Endothelial cell of umbilical vein (primary cell): ENCODE results near the gene HAT1. TPM values are rescaled to one million over a fixed set of nuclear protein-coding genes. Genes with fewer than 3 reads are reported as not detected.

Experiments used
- BruUV-seq: library from RNA; stranded (reverse); fragments of 400-500 nt; replicated peaks from 2 replicates; lab custom pipeline; 2021; lab: Mats Ljungman, UMichigan
- CTCF ChIA-PET: fragments of 300-600, 350-600 bp; sonication (Branson Sonifier 250); formaldehyde crosslinking; loops from one replicate; lab custom pipeline; 2021; ENCODE audit warnings: antibody characterized with exemption, inconsistent platforms; lab: Charles Lee
- POLR2A ChIA-PET: fragments of 300-600, 350-600 bp; sonication (Branson Sonifier 250); formaldehyde crosslinking; loops from one replicate; lab custom pipeline; 2021; ENCODE audit warnings: antibody characterized with exemption, inconsistent platforms; lab: Charles Lee
- DNase-seq: peaks from one replicate; pipeline ENCODE4 v3.0.0-alpha.2; 2011; ENCODE audit warnings: low read depth, low spot score
- FAIRE-seq: peaks from 2 replicates; lab custom pipeline; 2011; peaks lifted over from hg19 to GRCh38; lab: Jason Lieb, UNC
- H2AFZ ChIP-seq: 2 replicates; pipeline ENCODE4 v1.6.0; 2012; ENCODE audit warnings: low read depth, low read length, control low read depth, inconsistent platforms
- H3K27ac ChIP-seq: 2 replicates; pipeline ENCODE4 v1.5.1; 2011; ENCODE audit warnings: low read depth, mild to moderate bottlenecking, control low read depth, low read length, moderate library complexity; ENCODE audit not compliant: insufficient read depth
- H3K27me3 ChIP-seq, 2 experiments: 2 replicates each; pipeline versions ENCODE4 v1.6.0 to v1.6.1; 2011; ENCODE audit warnings: low read length in 2 of 2, mixed read lengths in 1 of 2; ENCODE audit not compliant: control insufficient read depth in 2 of 2, insufficient read depth in 2 of 2
- H3K36me3 ChIP-seq, 2 experiments: 2 replicates in 1 of 2; 3 replicates in 1 of 2; pipeline ENCODE4 v1.5.1; 2011; ENCODE audit warnings: low read length in 2 of 2, mild to moderate bottlenecking in 1 of 2, moderate library complexity in 1 of 2; ENCODE audit not compliant: control insufficient read depth in 2 of 2, insufficient read depth in 2 of 2; ENCODE audit errors: extremely low read depth in 1 of 2
- H3K4me1 ChIP-seq: 3 replicates; pipeline ENCODE4 v1.5.1; 2011; ENCODE audit warnings: mild to moderate bottlenecking, low read length; ENCODE audit not compliant: control insufficient read depth, insufficient read depth; ENCODE audit errors: extremely low read depth
- H3K4me2 ChIP-seq: 2 replicates; pipeline ENCODE4 v1.6.1; 2011; ENCODE audit warnings: low read length, control low read depth, mixed read lengths; ENCODE audit not compliant: insufficient read depth
- H3K4me3 ChIP-seq, 3 experiments: fragments of 200-600 bp in 1 of 3; sonication (generic), shearing (Covaris generic) in 1 of 3; replicated peaks in 1 of 3; 2 replicates each; pipeline ENCODE4 v1.5.1; 2011 to 2016; ENCODE audit warnings: control low read depth in 3 of 3, low read length in 3 of 3, mild to moderate bottlenecking in 2 of 3, inconsistent platforms in 1 of 3, low read depth in 1 of 3, moderate library complexity in 1 of 3; ENCODE audit not compliant: insufficient read depth in 1 of 3
- H3K79me2 ChIP-seq: 2 replicates; pipeline ENCODE4 v1.6.0; 2012; ENCODE audit warnings: low read length, inconsistent platforms; ENCODE audit not compliant: control insufficient read depth, insufficient read depth
- H3K9ac ChIP-seq: replicated peaks from 2 replicates; pipeline ENCODE3; 2011; ENCODE audit warnings: low read length, control low read depth; ENCODE audit not compliant: insufficient read depth; ENCODE audit errors: extremely low read depth
- H3K9me1 ChIP-seq: replicated peaks from 3 replicates; pipeline ENCODE4 v1.6.0; 2011; ENCODE audit warnings: mild to moderate bottlenecking, low read length; ENCODE audit not compliant: control insufficient read depth, insufficient read depth; ENCODE audit errors: extremely low read depth
- H3K9me3 ChIP-seq: replicated peaks from 2 replicates; pipeline ENCODE4 v1.5.1; 2012; ENCODE audit warnings: low read length, inconsistent platforms; ENCODE audit not compliant: control insufficient read depth, insufficient read depth
- H4K20me1 ChIP-seq: replicated peaks from 2 replicates; pipeline ENCODE3; 2011; ENCODE audit warnings: mild to moderate bottlenecking, low read length; ENCODE audit not compliant: control insufficient read depth, insufficient read depth; ENCODE audit errors: extremely low read depth
- EZH2 ChIP-seq: IDR thresholded peaks from 2 replicates; pipeline ENCODE4 v1.6.1; 2012; ENCODE audit warnings: borderline replicate concordance, low read depth, mild to moderate bottlenecking, moderate library complexity, low read length, inconsistent platforms; ENCODE audit not compliant: severe bottlenecking
- FOS ChIP-seq: IDR thresholded peaks from 2 replicates; pipeline ENCODE4 v1.6.1; 2011; ENCODE audit warnings: mild to moderate bottlenecking, low read length, moderate library complexity, borderline replicate concordance; ENCODE audit not compliant: insufficient read depth
- GATA2 ChIP-seq: IDR thresholded peaks from 2 replicates; pipeline ENCODE4 v1.7.0; 2011; ENCODE audit warnings: low read depth, mild to moderate bottlenecking, moderate library complexity, mixed read lengths, low read length; ENCODE audit not compliant: insufficient read length, insufficient read depth
- JUN ChIP-seq: IDR thresholded peaks from 2 replicates; pipeline ENCODE4 v1.6.1; 2011; ENCODE audit warnings: borderline replicate concordance, low read depth; ENCODE audit not compliant: insufficient read length, insufficient read depth
- MYC ChIP-seq: IDR thresholded peaks from one replicate; pipeline ENCODE4 v1.6.1; 2011; ENCODE audit warnings: mild to moderate bottlenecking, low read depth, low read length
- POLR2A ChIP-seq: IDR thresholded peaks from 2 replicates; pipeline ENCODE4 v1.6.1; 2012; ENCODE audit warnings: low read depth, mild to moderate bottlenecking, control low read depth, low read length
- POLR2AphosphoS5 ChIP-seq: IDR thresholded peaks from 2 replicates; pipeline ENCODE4 v1.6.1; 2012; ENCODE audit warnings: low read depth, mild to moderate bottlenecking, control low read depth, low read length, moderate library complexity; ENCODE audit not compliant: insufficient read depth
- dilution Hi-C: fragments of 300-500 bp; cut with MboI; formaldehyde crosslinking; loops from one replicate; pipeline ENCODE4 v1.15.0; 2019; ENCODE audit warnings: low sequenced_read_pairs; ENCODE audit not compliant: extremely low pct_ligation_motif_present
- intact Hi-C: fragments of 100-400 bp; cut with micrococcal nuclease; formaldehyde crosslinking; loops from one replicate; pipeline ENCODE4 v1.10.0; 2022
- polyA plus RNA-seq, 4 experiments: library from polyadenylated mRNA; depleted of rRNA in 3 of 4; stranded (reverse) in 3 of 4; unstranded in 1 of 4; fragments of >200 nt; gene quantifications; 2 replicates each; pipeline versions ENCODE4 v1.2.1 to v1.2.3, GENCODE V29; 2011 to 2012; ENCODE audit warnings: missing spikeins in 1 of 4
- total RNA-seq: library from RNA; stranded (reverse); gene quantifications from 2 replicates; pipeline ENCODE4 v1.2.3, GENCODE V29; 2021
- TF ChIP-seq, protein P1 (sequence below): IDR thresholded peaks from 2 replicates; pipeline ENCODE4 v1.6.1; 2011; ENCODE audit not compliant: insufficient read depth, insufficient read length
- TF ChIP-seq, protein P2 (sequence below), 2 donors: IDR thresholded peaks; 1 replicate in 1 of 2; 2 replicates in 1 of 2; pipeline ENCODE4 v1.5.1; 2011; ENCODE audit warnings: low read length in 2 of 2, mild to moderate bottlenecking in 2 of 2, moderate library complexity in 2 of 2, control low read depth in 1 of 2, inconsistent platforms in 1 of 2, low read depth in 1 of 2; ENCODE audit not compliant: insufficient read depth in 1 of 2; ENCODE audit errors: extremely low read depth in 1 of 2

HAT1 gene
- total and polyA plus RNA-seq, 2 donors (not counting 3 experiments of a cell fraction or from before 2014, with no cell fraction given) = 27.4 to 50.3 TPM

DNA sequence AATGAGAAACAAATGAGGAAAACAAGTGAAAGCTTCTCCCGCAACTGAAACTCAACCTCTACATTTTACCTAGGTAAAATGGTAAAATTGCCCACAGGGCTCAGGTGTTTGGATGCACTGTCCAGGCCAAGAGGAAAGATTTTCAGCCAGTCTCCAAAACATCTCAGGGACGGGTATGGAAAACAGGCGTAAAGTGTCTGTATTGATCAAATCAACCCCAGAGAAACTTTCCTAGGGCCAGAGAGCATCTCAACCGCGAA, 361 bp upstream of the HAT1 start:
- BruUV-seq = TSS peak; percentile 81
- Histone ChIP-seq H3K27ac (peak overlapping the region; percentile 46), H3K4me1 (peaks cover 13% of the 10 kb centered on the region), H3K4me3 (peak overlapping the region in 2 of 3 experiments; percentile 20 to 55), H3K9me3 (no peaks in the 10 kb centered on the region), H2AFZ (peak overlapping the region; percentile 93), H4K20me1 (no peaks in the 10 kb centered on the region), H3K27me3 (no peaks in the 10 kb centered on the region), H3K4me2 (peak overlapping the region; percentile 77), H3K36me3 (no peaks in the 10 kb centered on the region), H3K9me1 (no peaks in the 10 kb centered on the region), H3K79me2 (peaks cover 20% of the 10 kb centered on the region), H3K9ac (peak overlapping the region; percentile 72)
- ChIA-PET POLR2A (no interaction called here), CTCF (interaction anchor here (0.9 to 2.0 kb wide), 7 partner anchors 27 to 192 kb away, joined by 3 to 6 read pairs (median 5); partner anchors contain the start of gene SLC25A12)
- intact Hi-C loops (loop anchor here (1.0 to 5.0 kb wide), 7 partner anchors 28 to 235 kb away; partner anchors contain the start of genes DLX1, DYNC1I2, METAP1D and SLC25A12), dilution Hi-C loops (no loop called here)
- TF ChIP-seq MYC (no peak), EZH2 (no peak), POLR2A (no peak), JUN (no peak), GATA2 (no peak), FOS (no peak), POLR2AphosphoS5 (no peak)
- TF ChIP-seq, protein P1, sequence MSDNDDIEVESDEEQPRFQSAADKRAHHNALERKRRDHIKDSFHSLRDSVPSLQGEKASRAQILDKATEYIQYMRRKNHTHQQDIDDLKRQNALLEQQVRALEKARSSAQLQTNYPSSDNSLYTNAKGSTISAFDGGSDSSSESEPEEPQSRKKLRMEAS = no peak
- TF ChIP-seq, protein P2, sequence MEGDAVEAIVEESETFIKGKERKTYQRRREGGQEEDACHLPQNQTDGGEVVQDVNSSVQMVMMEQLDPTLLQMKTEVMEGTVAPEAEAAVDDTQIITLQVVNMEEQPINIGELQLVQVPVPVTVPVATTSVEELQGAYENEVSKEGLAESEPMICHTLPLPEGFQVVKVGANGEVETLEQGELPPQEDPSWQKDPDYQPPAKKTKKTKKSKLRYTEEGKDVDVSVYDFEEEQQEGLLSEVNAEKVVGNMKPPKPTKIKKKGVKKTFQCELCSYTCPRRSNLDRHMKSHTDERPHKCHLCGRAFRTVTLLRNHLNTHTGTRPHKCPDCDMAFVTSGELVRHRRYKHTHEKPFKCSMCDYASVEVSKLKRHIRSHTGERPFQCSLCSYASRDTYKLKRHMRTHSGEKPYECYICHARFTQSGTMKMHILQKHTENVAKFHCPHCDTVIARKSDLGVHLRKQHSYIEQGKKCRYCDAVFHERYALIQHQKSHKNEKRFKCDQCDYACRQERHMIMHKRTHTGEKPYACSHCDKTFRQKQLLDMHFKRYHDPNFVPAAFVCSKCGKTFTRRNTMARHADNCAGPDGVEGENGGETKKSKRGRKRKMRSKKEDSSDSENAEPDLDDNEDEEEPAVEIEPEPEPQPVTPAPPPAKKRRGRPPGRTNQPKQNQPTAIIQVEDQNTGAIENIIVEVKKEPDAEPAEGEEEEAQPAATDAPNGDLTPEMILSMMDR (IDR thresholded peaks at IDR 0.05; ENCODE audit: extremely low read depth in 1 of 2, insufficient read depth in 1 of 2, low read depth in 1 of 2, low read length in 2 of 2) = no peak
- no peak for FAIRE-seq
- no peak for DNase-seq
